Central memory CD8-positive, alpha-beta T cell (primary cell): ENCODE results near the gene IDH3B.
A peak's percentile ranks its signal among the peaks of the same experiment; 100 is the strongest.
"Not testable (repeated sequence)": the region's sequence is repeated elsewhere in the genome, so short reads cannot be mapped to it uniquely, and the experiment has no call there.

ENCODE experiments used
- ATAC-seq: fragments of 150-1000 bp; cut with Tn5 transposase; replicated peaks from 2 replicates; pipeline ENCODE4 v1.10.0; 2022; ENCODE audit warnings: mild to moderate bottlenecking, moderate FRiP score, moderate number of reproducible peaks; ENCODE audit not compliant: poor library complexity, severe bottlenecking; ENCODE audit errors: extremely low read depth
- DNase-seq, 2 donors: peaks; one replicate each; pipeline ENCODE4 v3.0.0; 2021; ENCODE audit warnings: low spot score in 2 of 2
- H3K27ac Mint-ChIP-seq: one replicate; pipeline ENCODE4 v1.8.0; 2022; ENCODE audit warnings: low read depth, mild to moderate bottlenecking, moderate library complexity, mixed read lengths
- H3K27me3 Mint-ChIP-seq: one replicate; pipeline ENCODE4 v1.8.0; 2022; ENCODE audit warnings: mixed read lengths
- H3K36me3 Mint-ChIP-seq: one replicate; pipeline ENCODE4 v1.8.0; 2022; ENCODE audit warnings: mild to moderate bottlenecking, moderate library complexity, mixed read lengths; ENCODE audit not compliant: insufficient read depth
- H3K4me1 Mint-ChIP-seq: one replicate; pipeline ENCODE4 v1.8.0; 2022; ENCODE audit warnings: mixed read lengths
- H3K4me3 Mint-ChIP-seq: one replicate; pipeline ENCODE4 v1.8.0; 2022; ENCODE audit warnings: mild to moderate bottlenecking, moderate library complexity, mixed read lengths
- H3K9me3 Mint-ChIP-seq: one replicate; pipeline ENCODE4 v1.8.0; 2022; ENCODE audit warnings: mixed read lengths

The IDH3B gene

DNA sequence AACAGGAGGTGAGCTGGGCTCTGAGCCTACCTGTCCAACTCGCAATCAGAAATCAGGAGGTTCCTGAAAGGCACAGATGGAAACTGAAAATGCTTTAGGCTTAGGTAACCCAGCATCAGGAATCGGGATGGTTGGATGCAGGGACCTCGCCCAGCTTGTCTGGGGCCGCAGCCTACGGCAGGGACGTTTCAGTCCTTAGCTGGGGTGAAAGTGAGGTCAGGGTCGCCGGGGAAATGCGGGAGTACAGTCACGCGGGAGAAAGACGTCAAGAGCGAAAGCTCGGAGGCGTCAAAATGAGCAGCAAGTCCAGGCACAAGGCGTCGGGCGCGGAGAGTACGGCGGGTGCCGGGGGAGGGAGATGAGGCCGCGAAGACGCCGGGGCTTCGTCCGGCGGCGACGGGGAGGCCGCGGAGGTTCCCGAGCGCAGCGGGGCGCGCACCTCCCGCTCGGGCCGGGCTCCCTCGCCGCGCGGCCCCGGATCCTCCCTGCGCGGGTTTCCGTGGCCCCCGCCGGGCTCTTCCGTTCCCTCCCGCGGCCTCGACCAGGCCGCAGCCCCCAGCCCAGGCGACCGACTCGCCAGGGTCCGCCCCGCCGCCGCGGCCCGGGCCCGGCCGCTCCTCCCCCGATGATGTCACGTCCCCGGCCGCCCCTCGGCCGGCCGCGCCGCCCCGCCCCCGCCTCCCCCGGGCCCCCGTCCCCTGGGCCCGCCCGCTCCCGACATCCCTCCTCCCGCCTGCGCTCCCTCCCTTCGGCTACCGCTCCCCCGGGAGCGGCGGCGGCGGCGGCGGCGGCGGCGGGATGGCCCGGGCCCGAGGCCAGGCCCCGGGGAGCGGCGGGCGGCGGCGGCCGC is 28.2 kb upstream of the IDH3B start, which contains the start of gene EBF4:
EBF4 (plus strand) TSS at position 745 of the 850 bp plus-strand sequence. CDS start 866 bp downstream, outside the sequence.
- H3K36me3 Mint-ChIP-seq = peaks cover 6% of the 10 kb centered on the region
- peak within 1 kb of the TSS; percentile 88 for H3K4me3 Mint-ChIP-seq
- peak within 1 kb of the TSS; percentile 86 for H3K27ac Mint-ChIP-seq
- peaks cover 34% of the 10 kb centered on the region for H3K4me1 Mint-ChIP-seq
- DNase-seq (no peak), ATAC-seq (peak; percentile 11)
- no peaks in the 10 kb centered on the region for H3K9me3 Mint-ChIP-seq
- peaks cover 47% of the 10 kb centered on the region for H3K27me3 Mint-ChIP-seq

DNA sequence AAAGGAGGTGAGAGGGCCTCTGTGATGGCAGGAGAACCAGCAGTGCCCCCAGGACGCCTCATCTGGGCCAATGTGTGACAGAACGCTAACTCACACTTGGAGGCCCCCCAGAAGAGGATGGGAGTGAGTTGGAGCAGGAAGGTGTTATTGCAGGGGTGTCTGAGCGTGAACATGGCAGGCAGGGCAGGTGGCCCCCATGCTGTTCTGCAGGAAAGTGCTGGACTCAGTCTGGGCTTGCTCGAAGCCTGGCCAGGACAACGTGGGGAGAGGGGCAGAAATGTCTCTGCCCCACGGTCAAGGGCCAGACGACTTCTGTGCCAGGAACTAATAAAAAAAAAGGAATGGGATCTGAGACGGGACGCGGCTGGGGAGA is 27.6 kb upstream of the IDH3B start:
- no peak for ATAC-seq
- H3K4me3 Mint-ChIP-seq = peak overlapping the region; percentile 88
- peak overlapping the region; percentile 86 for H3K27ac Mint-ChIP-seq
- H3K4me1 Mint-ChIP-seq = peaks cover 34% of the 10 kb centered on the region
- no peaks in the 10 kb centered on the region for H3K9me3 Mint-ChIP-seq
- peaks cover 41% of the 10 kb centered on the region for H3K27me3 Mint-ChIP-seq
- DNase-seq = no peak
- peaks cover 6% of the 10 kb centered on the region for H3K36me3 Mint-ChIP-seq

DNA sequence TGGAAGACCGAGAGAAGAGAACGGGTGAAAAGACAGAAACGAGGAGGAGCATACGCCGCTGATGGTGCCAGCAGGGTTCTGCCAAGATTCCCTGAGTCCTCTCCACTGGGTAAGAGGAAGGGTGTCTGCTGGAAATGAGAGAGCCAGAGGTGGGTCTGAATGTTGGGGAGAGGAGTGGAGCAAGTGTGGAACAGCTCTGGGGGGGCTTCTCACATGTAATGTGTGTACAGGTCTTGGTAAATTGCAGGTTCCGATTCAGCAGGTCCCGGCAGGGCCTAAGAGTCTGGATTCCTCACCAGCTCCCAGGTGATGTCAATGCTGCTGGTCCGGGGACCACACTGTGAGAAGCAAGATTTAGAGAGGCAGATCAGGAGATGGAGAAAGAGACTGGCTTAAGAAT is 27.1 kb upstream of the IDH3B start:
- Mint-ChIP-seq H3K9me3 (no peaks in the 10 kb centered on the region), H3K4me1 (peaks cover 34% of the 10 kb centered on the region), H3K27ac (peak overlapping the region; percentile 86), H3K4me3 (peak overlapping the region; percentile 88), H3K36me3 (peaks cover 6% of the 10 kb centered on the region), H3K27me3 (peaks cover 36% of the 10 kb centered on the region)
- ATAC-seq (no peak), DNase-seq (no peak)

DNA sequence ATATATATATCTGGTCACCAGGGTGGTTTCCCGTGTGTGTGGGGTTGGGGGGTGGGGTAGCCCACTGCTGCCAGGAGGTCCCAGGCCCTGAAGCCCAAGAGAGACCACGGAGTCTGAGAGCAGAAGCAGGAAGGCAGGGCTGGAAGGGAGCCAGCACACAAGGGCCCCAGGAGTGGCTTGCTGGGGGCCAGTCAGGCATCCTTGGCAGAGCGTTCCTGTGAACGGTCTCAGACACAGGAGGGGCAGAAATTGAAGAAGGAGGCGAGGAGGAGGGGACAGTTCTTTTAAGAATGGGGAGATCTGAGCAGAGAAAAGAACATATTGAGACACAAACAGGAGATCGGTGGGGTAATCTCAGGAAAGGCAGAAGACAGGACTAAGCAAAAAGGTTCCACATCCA is 26.7 kb upstream of the IDH3B start:
- Mint-ChIP-seq H3K4me1 (peaks cover 34% of the 10 kb centered on the region), H3K9me3 (no peaks in the 10 kb centered on the region), H3K27ac (no peak overlapping the region), H3K27me3 (peaks cover 32% of the 10 kb centered on the region), H3K36me3 (peaks cover 6% of the 10 kb centered on the region), H3K4me3 (peak overlapping the region; percentile 88)
- ATAC-seq (no peak), DNase-seq (no peak)

DNA sequence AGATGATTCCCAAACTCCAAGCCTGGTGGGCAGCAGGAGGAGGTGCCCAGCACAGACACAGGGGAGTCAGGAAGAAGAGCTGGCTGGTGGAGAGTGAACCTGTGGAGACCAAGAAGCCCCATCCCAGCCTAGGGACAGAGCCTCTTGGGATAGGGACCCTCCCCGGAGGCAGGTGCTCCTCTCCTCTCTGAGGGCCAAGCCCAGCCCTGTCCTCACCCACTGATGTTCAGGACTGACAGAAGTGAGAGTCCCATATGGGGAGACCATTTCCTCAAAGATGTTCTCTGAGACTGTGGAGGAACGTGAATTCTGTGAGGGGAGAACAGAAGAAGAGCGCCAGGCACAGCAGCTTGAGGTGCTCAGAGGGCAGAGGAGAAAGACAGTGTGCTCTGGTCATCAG is 26.2 kb upstream of the IDH3B start:
- no peak for ATAC-seq
- peaks cover 6% of the 10 kb centered on the region for H3K36me3 Mint-ChIP-seq
- H3K4me3 Mint-ChIP-seq = no peak overlapping the region
- H3K4me1 Mint-ChIP-seq = peaks cover 34% of the 10 kb centered on the region
- H3K27me3 Mint-ChIP-seq = peaks cover 27% of the 10 kb centered on the region
- H3K9me3 Mint-ChIP-seq = no peaks in the 10 kb centered on the region
- H3K27ac Mint-ChIP-seq = no peak overlapping the region
- no peak for DNase-seq

DNA sequence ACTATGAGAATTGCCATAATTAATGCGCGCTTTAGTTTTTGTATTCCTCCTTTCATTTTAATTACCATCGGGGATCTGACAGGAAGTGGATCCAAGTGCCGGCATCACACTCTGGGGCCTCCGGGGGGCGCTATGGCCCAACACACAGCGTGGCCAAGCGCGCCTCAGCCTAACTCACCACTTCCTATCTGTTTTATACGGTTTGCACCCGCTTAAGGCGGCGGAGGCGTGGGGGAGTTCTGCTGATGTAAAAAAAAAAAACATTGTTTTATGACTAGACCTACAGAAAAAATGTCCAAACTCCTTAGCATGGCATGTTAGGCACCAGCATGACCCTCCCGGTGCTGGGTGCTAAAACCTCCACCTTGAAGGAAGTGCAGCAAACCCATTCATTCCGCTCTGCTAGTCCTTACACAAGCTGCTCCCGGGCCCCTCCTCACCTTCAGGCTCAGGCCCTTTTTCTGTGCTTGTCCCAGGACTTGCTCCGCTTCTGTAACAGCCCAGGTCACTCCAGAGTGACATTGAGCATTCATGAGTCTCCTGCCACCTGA is 24.1 kb upstream of the IDH3B start:
- Mint-ChIP-seq H3K27me3 (peaks cover 19% of the 10 kb centered on the region), H3K4me3 (peak overlapping the region; percentile 39), H3K9me3 (no peaks in the 10 kb centered on the region), H3K4me1 (peaks cover 34% of the 10 kb centered on the region), H3K27ac (no peak overlapping the region), H3K36me3 (peaks cover 8% of the 10 kb centered on the region)
- DNase-seq (peak; percentile 72 to 83), ATAC-seq (peak; percentile 91)

DNA sequence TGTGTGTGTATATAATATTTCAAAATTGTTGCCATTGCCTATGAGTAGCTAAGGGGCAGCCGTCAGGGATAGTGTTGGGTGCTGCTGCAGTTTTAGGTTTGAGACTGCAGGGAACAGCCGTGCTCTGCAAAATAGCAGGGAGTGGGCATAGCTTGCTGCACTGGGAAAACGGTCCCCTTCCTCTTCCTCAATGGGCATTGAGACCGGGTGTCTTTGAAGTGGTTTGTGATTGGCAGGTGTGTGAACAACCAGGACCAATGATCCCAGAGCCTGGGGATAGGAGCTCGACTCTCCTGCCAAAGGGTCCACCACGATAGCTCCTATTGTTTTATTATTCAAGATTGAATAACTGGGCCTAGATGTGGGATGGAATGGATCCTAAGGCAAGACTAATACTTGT is 23.5 kb upstream of the IDH3B start:
- Mint-ChIP-seq H3K4me3 (peak overlapping the region; percentile 39), H3K36me3 (peaks cover 9% of the 10 kb centered on the region), H3K9me3 (no peaks in the 10 kb centered on the region), H3K27me3 (peaks cover 25% of the 10 kb centered on the region), H3K27ac (no peak overlapping the region), H3K4me1 (peaks cover 34% of the 10 kb centered on the region)
- no peak for DNase-seq
- ATAC-seq = no peak

DNA sequence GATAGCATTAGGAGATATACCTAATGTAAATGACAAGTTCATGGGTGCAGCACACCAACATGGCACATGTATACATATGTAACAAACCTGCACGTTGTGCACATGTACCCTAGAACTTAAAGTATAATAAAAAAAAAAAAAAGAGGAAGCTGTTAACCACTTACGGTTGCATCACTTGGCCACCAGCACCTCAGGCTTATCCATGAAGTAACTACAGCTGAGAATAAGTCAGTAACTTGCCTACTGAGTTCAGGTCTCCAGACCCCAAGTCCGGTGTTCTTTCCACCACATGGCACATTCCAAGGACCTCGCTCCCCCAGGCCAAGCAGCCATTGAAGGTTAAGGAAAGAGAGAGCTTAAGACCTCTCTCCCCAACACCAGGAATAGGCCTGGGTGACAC is 20.8 kb upstream of the IDH3B start:
- H3K9me3 Mint-ChIP-seq, ATAC-seq, H3K36me3 Mint-ChIP-seq, H3K27ac Mint-ChIP-seq, H3K4me3 Mint-ChIP-seq, DNase-seq: not testable (repeated sequence)
- H3K4me1 Mint-ChIP-seq = peaks cover 18% of the 10 kb centered on the region
- peaks cover 36% of the 10 kb centered on the region for H3K27me3 Mint-ChIP-seq

DNA sequence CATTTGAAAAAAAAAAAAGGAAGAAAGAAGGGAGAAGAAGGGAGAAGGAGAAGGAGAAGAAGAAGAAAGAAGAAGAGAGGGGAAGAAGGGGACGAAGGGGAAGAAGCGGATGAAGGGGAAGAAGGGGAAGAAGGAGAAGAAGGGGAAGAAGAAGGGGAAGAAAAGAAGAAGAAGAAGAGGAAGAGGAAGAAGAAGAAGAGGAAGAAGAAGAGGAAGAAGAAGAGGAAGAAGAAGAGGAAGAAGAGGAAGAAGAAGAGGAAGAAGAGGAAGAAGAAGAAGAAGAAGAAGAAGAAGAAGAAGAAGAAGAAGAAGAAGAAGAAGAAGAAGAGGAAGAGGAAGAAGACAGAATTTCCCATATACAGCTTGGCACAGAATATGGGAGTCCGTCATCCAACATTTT is 18.0 kb upstream of the IDH3B start:
- not testable (repeated sequence) for ATAC-seq, H3K9me3 Mint-ChIP-seq, DNase-seq, H3K4me3 Mint-ChIP-seq, H3K36me3 Mint-ChIP-seq, H3K4me1 Mint-ChIP-seq, H3K27ac Mint-ChIP-seq
- H3K27me3 Mint-ChIP-seq = peaks cover 40% of the 10 kb centered on the region

DNA sequence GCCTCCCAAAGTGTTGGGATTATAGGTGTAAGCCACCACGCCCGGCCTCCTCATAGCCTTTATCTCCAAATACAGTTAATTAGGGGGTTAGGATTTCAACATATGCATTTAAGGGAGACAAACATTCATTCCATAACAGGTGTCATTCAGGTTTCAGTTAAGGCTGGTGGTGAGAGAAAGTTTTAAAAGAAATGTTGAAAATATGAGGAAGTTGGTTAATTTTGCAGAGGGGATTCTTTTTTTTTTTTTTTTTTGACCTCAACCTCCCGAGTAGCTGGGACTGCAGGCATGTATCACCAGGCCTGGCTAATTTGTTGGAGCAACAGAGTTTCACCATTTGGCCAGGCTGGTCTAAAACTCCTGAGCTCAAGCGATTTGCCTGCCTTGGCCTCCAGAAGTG is 16.0 kb upstream of the IDH3B start:
- H3K27me3 Mint-ChIP-seq = peaks cover 40% of the 10 kb centered on the region
- H3K4me3 Mint-ChIP-seq = no peak overlapping the region
- no peak for ATAC-seq
- no peak overlapping the region for H3K27ac Mint-ChIP-seq
- H3K9me3 Mint-ChIP-seq = no peaks in the 10 kb centered on the region
- DNase-seq = no peak
- H3K4me1 Mint-ChIP-seq = no peaks in the 10 kb centered on the region
- H3K36me3 Mint-ChIP-seq = peaks cover 3% of the 10 kb centered on the region

DNA sequence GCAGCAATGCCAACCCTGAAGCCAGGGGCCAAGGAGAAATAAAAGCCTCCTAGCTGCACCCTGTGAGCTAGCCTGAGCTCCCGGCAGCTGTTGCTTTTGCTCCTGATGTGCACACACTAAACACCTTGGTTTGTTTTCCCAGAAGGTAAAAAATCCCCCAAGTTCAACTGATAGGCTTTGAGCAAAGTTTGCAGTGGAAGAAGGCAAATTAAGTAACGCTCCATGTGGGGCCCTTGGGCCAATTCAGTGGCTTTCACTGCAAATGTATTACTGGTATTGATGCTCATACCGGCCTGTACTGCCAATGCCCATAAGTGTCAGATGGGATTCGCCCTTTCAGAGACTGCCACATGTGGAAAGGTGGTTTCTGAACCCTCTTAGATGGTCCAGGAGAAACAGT is 9.4 kb upstream of the IDH3B start:
- DNase-seq (no peak), ATAC-seq (no peak)

DNA sequence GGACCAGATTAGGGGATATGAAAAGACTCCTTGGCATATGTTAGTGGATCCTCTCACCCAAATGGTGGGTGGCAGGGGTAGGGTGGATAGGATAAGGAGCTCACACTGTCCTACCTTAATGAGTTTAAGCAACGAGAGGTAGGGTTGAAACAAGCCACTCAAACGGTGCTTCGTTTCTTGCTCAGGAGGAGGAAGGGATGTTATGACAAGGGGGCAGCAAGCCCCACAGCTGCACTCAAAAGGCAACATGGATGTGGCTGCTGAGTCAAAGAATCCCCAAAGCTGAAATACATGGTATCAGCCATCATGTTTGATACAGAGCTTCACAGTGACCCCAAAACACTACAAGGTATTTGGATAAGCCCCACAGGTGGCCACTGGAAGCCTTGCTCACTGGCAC is 8.4 kb upstream of the IDH3B start:
- H3K27ac Mint-ChIP-seq = no peak overlapping the region
- H3K4me1 Mint-ChIP-seq = no peaks in the 10 kb centered on the region
- no peaks in the 10 kb centered on the region for H3K36me3 Mint-ChIP-seq
- H3K4me3 Mint-ChIP-seq = no peak overlapping the region
- no peaks in the 10 kb centered on the region for H3K9me3 Mint-ChIP-seq
- H3K27me3 Mint-ChIP-seq = no peaks in the 10 kb centered on the region
- DNase-seq (no peak), ATAC-seq (no peak)

More for the DNA sequence above, 9.4 kb upstream of the IDH3B start:
- Mint-ChIP-seq H3K4me1 (no peaks in the 10 kb centered on the region), H3K27ac (no peak overlapping the region), H3K9me3 (no peaks in the 10 kb centered on the region), H3K36me3 (no peaks in the 10 kb centered on the region), H3K4me3 (no peak overlapping the region), H3K27me3 (no peaks in the 10 kb centered on the region)

DNA sequence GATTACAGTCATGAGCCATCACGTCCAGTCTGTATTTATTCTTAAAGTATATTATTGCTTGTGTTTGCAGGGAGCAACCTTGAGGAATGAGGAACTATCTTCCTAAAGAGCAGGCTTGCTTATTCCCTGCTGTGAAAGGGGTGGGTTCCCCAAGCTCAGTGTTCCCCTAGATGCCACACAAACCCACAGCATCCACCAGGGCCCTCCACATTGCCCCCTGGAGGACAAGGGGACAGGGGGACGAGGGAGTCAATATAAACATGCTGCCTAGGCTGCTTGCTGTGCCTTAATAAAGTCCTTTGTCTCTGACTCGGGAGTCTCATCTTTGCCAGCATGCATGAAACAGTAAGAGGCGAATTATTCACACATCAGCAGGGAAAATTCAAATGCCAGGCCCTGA is 8.0 kb upstream of the IDH3B start:
- Mint-ChIP-seq H3K27ac (no peak overlapping the region), H3K4me1 (no peaks in the 10 kb centered on the region), H3K9me3 (no peaks in the 10 kb centered on the region), H3K36me3 (no peaks in the 10 kb centered on the region), H3K4me3 (no peak overlapping the region), H3K27me3 (no peaks in the 10 kb centered on the region)
- DNase-seq (no peak), ATAC-seq (no peak)
